Calu3 (cell line): ENCODE measurements around the gene SMCP. TPM values are rescaled to one million over a fixed set of nuclear protein-coding genes. Genes with fewer than 3 reads are reported as not detected.

Experiments
- BruUV-seq: library from RNA; stranded (reverse); fragments of 400-500 nt; replicated peaks from 2 replicates; lab custom pipeline; 2021; lab: Mats Ljungman, UMichigan
- CTCF ChIA-PET: fragments of 300-600 bp; sonication (Branson Sonifier 250); formaldehyde crosslinking; loops from one replicate; lab custom pipeline; 2022; ENCODE audit warnings: antibody characterized with exemption; lab: Charles Lee
- DNase-seq: peaks from one replicate; pipeline ENCODE4 v3.0.0; 2022
- H3K27ac Mint-ChIP-seq: one replicate; pipeline ENCODE4 v1.8.0; 2022; ENCODE audit warnings: mixed read lengths; ENCODE audit not compliant: unreplicated experiment
- H3K27me3 Mint-ChIP-seq: one replicate; pipeline ENCODE4 v1.8.0; 2022; ENCODE audit warnings: mixed read lengths; ENCODE audit not compliant: unreplicated experiment
- H3K36me3 Mint-ChIP-seq: one replicate; pipeline ENCODE4 v1.8.0; 2022; ENCODE audit warnings: mild to moderate bottlenecking, moderate library complexity, mixed read lengths; ENCODE audit not compliant: insufficient read depth, unreplicated experiment
- H3K4me1 Mint-ChIP-seq: one replicate; pipeline ENCODE4 v1.8.0; 2022; ENCODE audit warnings: mild to moderate bottlenecking, low read depth, mixed read lengths; ENCODE audit not compliant: unreplicated experiment
- H3K4me3 Mint-ChIP-seq: one replicate; pipeline ENCODE4 v1.8.0; 2022; ENCODE audit warnings: mild to moderate bottlenecking, low read depth, moderate library complexity, mixed read lengths; ENCODE audit not compliant: unreplicated experiment
- H3K9me3 Mint-ChIP-seq: one replicate; pipeline ENCODE4 v1.8.0; 2022; ENCODE audit warnings: low read depth, mixed read lengths; ENCODE audit not compliant: unreplicated experiment
- intact Hi-C: fragments of 100-400 bp; cut with micrococcal nuclease; formaldehyde crosslinking; loops from one replicate; pipeline ENCODE4 v1.10.0; 2022; ENCODE audit not compliant: unreplicated experiment
- total RNA-seq: library from RNA; stranded (reverse); gene quantifications from 2 replicates; pipeline ENCODE4 v1.2.3, GENCODE V29; 2022
- TF ChIP-seq, protein P1 (sequence below): fragments of 200-600 bp; IDR thresholded peaks from one replicate; pipeline ENCODE4 v1.8.0; 2022; ENCODE audit warnings: antibody characterized with exemption; ENCODE audit not compliant: unreplicated experiment

Gene SMCP
- total RNA-seq, 1 experiment from 2014 or later, result not detected

DNA sequence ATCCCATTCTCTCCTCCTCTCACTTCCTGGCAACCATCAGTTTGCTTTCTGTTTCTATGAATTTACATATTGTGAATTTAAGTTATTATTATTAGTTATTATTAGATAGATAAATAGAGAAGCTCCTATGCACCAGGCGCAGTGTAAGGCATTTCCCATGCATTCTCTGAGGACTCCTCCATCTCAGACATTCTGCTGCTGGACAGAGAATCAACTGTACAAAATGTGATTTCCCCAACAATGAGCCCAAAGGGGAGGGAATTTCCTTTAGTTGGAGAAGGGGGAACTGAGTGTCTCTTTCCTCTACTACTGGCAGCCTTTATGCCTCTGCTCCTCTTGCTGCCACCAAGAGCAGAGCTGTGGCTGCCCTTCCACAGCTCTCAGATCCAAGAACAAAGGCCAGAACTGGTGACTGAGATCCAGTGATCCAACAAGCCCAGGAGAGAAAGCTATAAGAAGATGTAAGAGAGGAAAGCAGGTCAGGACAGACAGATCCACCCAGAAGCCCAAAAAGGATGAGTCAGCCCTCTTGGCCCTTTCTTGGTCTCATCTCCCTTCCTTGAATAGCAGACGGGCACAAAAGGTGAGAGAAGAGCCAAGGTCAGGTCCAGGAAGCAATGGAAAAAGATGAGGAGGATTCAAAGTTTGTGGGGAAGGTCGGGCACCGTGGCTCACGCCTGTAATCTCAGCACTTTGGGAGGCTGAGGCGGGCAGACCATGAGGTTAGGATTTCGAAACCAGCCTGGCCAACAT, 26.7 kb downstream of the SMCP start:
- Mint-ChIP-seq H3K36me3 (peaks cover 5% of the 10 kb centered on the region), H3K9me3 (peaks cover under 1% of the 10 kb centered on the region), H3K27me3 (peaks cover 21% of the 10 kb centered on the region), H3K4me3 (no peak overlapping the region), H3K4me1 (peaks cover 46% of the 10 kb centered on the region), H3K27ac (no peak overlapping the region)
- no TSS peak for BruUV-seq
- TF ChIP-seq, protein P1, sequence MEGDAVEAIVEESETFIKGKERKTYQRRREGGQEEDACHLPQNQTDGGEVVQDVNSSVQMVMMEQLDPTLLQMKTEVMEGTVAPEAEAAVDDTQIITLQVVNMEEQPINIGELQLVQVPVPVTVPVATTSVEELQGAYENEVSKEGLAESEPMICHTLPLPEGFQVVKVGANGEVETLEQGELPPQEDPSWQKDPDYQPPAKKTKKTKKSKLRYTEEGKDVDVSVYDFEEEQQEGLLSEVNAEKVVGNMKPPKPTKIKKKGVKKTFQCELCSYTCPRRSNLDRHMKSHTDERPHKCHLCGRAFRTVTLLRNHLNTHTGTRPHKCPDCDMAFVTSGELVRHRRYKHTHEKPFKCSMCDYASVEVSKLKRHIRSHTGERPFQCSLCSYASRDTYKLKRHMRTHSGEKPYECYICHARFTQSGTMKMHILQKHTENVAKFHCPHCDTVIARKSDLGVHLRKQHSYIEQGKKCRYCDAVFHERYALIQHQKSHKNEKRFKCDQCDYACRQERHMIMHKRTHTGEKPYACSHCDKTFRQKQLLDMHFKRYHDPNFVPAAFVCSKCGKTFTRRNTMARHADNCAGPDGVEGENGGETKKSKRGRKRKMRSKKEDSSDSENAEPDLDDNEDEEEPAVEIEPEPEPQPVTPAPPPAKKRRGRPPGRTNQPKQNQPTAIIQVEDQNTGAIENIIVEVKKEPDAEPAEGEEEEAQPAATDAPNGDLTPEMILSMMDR, result no peak
- no peak for DNase-seq
- CTCF ChIA-PET, result no interaction called here
- intact Hi-C loops, result loop anchor here (5.0 kb wide), 1 partner anchor 192 kb away; no protein-coding TSS in a partner anchor

GRCh38 chr1:152906023-152906565, 28.0 kb downstream of the SMCP start:
- peaks cover 2% of the 10 kb centered on the region for H3K9me3 Mint-ChIP-seq

DNA sequence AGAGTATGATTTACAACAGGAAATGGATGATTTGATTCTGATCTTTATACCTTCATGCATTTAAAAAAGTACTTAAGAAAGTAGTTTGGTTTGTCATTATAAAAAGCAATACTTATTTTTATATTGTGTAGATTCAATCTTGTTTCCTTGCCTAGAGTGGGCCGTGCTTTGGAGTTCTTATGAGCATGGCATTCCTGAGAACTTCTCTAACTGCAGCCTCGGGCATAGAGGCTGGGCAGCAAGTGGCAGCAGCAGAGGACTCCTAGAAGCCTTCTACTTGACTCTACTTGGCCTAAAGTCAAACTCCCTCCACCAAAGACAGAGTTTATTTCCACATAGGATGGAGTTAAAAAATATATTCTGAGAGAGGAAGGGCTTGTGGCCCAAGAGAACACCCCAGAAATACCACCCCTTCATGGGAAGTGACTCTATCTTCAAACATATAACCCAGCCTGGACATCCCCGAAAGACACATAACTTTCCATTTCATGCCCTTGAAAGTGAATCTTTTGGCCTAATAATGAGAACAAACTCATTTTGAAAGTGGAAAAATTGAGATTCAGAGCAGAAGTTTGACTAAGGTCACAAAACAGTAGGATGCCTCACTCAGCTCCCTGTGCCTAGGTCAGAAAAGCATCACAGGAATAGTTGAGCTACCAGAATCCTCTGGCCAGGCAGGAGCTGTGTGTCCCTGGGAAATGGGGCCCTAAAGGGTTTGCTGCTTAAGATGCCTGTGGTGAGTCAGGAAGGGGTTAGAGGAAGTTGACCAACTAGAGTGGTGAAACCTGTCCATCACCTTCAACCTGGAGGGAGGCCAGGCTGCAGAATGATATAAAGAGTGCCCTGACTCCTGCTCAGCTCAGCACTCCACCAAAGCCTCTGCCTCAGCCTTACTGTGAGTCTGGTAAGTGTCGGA, 29.8 kb downstream of the SMCP start, which contains the start of gene IVL:
Gene IVL, plus strand, starts transcription at position 861 of the 916 bp plus-strand sequence. CDS start 1,252 bp downstream, outside the sequence.
- DNase-seq, result peak; percentile 84
- peak within 1 kb of the TSS; percentile 34 for H3K27ac Mint-ChIP-seq
- peaks cover 2% of the 10 kb centered on the region for H3K9me3 Mint-ChIP-seq
- peaks cover 27% of the 10 kb centered on the region for H3K27me3 Mint-ChIP-seq
- BruUV-seq, result no TSS peak
- CTCF ChIA-PET, result interaction anchor here (0.6 to 1.4 kb wide), 9 partner anchors 10 to 953 kb away, joined by 3 to 13 read pairs (median 3); no protein-coding TSS in a partner anchor
- TF ChIP-seq, protein P1, result no peak
- intact Hi-C loops, result loop anchor here (2.0 to 5.0 kb wide), 2 partner anchors 37 to 189 kb away; no protein-coding TSS in a partner anchor
- no peak within 1 kb of the TSS for H3K4me3 Mint-ChIP-seq
- H3K4me1 Mint-ChIP-seq, result peaks cover 49% of the 10 kb centered on the region
- peaks cover 5% of the 10 kb centered on the region for H3K36me3 Mint-ChIP-seq

More at GRCh38 chr1:152906023-152906565, 28.0 kb downstream of the SMCP start:
- TF ChIP-seq, protein P1, result no peak
- peaks cover 21% of the 10 kb centered on the region for H3K27me3 Mint-ChIP-seq
- H3K36me3 Mint-ChIP-seq, result peaks cover 5% of the 10 kb centered on the region
- peak; percentile 71 for DNase-seq
- H3K27ac Mint-ChIP-seq, result peak overlapping the region; percentile 34
- intact Hi-C loops, result loop anchor here (2.0 to 5.0 kb wide), 2 partner anchors 35 to 191 kb away; no protein-coding TSS in a partner anchor
- no TSS peak for BruUV-seq
- peaks cover 51% of the 10 kb centered on the region for H3K4me1 Mint-ChIP-seq
- CTCF ChIA-PET, result interaction anchor here (0.6 to 2.0 kb wide), 6 partner anchors 20 to 287 kb away, joined by 3 to 12 read pairs (median 4); no protein-coding TSS in a partner anchor
- H3K4me3 Mint-ChIP-seq, result no peak overlapping the region

DNA sequence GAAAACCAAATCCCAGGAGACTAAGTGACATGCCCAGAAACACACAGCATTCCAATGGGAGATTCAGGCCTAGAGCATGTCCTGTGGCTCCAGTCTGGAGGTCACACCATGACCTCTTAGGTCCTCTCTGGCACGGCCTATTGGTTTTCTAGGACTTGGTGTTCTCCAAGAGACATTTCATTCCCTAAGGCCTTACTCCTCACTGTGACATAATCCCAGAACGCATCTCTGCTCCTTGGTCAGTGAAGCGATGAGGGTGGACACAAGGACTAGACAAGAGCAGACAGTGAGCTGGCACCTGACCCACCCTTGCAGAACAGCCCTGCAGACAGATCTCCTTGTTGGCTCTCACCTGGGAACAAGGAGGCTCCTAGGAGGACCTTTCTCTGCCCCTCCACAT, 31.1 kb downstream of the SMCP start:
- CTCF ChIA-PET, result interaction anchor here (0.6 to 1.2 kb wide), 5 partner anchors 20 to 451 kb away, joined by 3 to 5 read pairs (median 3); no protein-coding TSS in a partner anchor
- peaks cover 27% of the 10 kb centered on the region for H3K27me3 Mint-ChIP-seq
- H3K36me3 Mint-ChIP-seq, result peaks cover 5% of the 10 kb centered on the region
- TF ChIP-seq, protein P1, result no peak
- no peak overlapping the region for H3K4me3 Mint-ChIP-seq
- H3K9me3 Mint-ChIP-seq, result peaks cover 2% of the 10 kb centered on the region
- peaks cover 45% of the 10 kb centered on the region for H3K4me1 Mint-ChIP-seq
- intact Hi-C loops, result loop anchor here (5.0 kb wide), 1 partner anchor 188 kb away; no protein-coding TSS in a partner anchor
- DNase-seq, result no peak
- H3K27ac Mint-ChIP-seq, result no peak overlapping the region
- no TSS peak for BruUV-seq
